GM23338 (cell line): ENCODE results near the gene DIAPH3. TPM values are rescaled to one million over a fixed set of nuclear protein-coding genes. Genes with fewer than 3 reads are reported as not detected.

Experiments
- ATAC-seq: fragments of 200-7000 bp; cut with Tn5 transposase; 3 replicates; pipeline ENCODE4 v1.9.1; 2020
- DNase-seq: peaks from one replicate; pipeline ENCODE4 v3.0.0-alpha.2; 2015; ENCODE audit warnings: low spot score
- H2AFZ ChIP-seq: fragments of 200-600 bp; sonication (generic); 2 replicates; pipeline ENCODE4 v1.8.0; 2016; ENCODE audit warnings: antibody characterized with exemption, mild to moderate bottlenecking, moderate library complexity
- H3F3A ChIP-seq: fragments of 200-600 bp; sonication (generic); replicated peaks from 2 replicates; pipeline ENCODE4 v1.8.0; 2017; ENCODE audit warnings: antibody characterized with exemption, mixed run types, low read depth
- H3K27ac ChIP-seq: fragments of 200-600 bp; sonication (generic); 2 replicates; pipeline ENCODE4 v1.6.1; 2016; ENCODE audit warnings: low read depth
- H3K27me3 ChIP-seq: fragments of 200-600 bp; sonication (generic); 2 replicates; pipeline ENCODE4 v1.8.0; 2016; ENCODE audit warnings: mild to moderate bottlenecking, mixed run types, moderate library complexity; ENCODE audit not compliant: insufficient read depth
- H3K36me3 ChIP-seq: fragments of 200-600 bp; sonication (generic); 2 replicates; pipeline ENCODE4 v1.8.0; 2016; ENCODE audit warnings: mild to moderate bottlenecking; ENCODE audit not compliant: insufficient read depth
- H3K4me1 ChIP-seq: fragments of 200-600 bp; sonication (generic); 2 replicates; pipeline ENCODE4 v1.8.0; 2016; ENCODE audit warnings: mild to moderate bottlenecking, moderate library complexity; ENCODE audit not compliant: insufficient read depth
- H3K4me2 ChIP-seq: fragments of 200-600 bp; sonication (generic); 2 replicates; pipeline ENCODE4 v1.7.1; 2017; ENCODE audit warnings: mixed run types
- H3K4me3 ChIP-seq: fragments of 200-600 bp; sonication (generic); 2 replicates; pipeline ENCODE4 v1.6.1; 2016; ENCODE audit warnings: mixed run types
- H3K79me2 ChIP-seq: fragments of 200-600 bp; sonication (generic); replicated peaks from 2 replicates; pipeline ENCODE4 v1.8.0; 2017; ENCODE audit warnings: mild to moderate bottlenecking; ENCODE audit not compliant: insufficient read depth
- H3K9me2 ChIP-seq: fragments of 200-600 bp; sonication (generic); 2 replicates; pipeline ENCODE4 v1.8.0; 2017; ENCODE audit not compliant: insufficient read depth
- H4K20me1 ChIP-seq: fragments of 200-600 bp; sonication (generic); replicated peaks from 2 replicates; pipeline ENCODE4 v1.8.0; 2017; ENCODE audit warnings: mild to moderate bottlenecking; ENCODE audit not compliant: insufficient read depth
- H3K27ac Mint-ChIP-seq: 2 replicates; pipeline ENCODE4 v1.8.0; 2020; ENCODE audit warnings: inconsistent platforms, mild to moderate bottlenecking, moderate library complexity, mixed read lengths
- H3K27me3 Mint-ChIP-seq: 3 replicates; pipeline ENCODE4 v1.8.0; 2022; ENCODE audit warnings: low read depth, mild to moderate bottlenecking, moderate library complexity, mixed read lengths, inconsistent platforms; ENCODE audit not compliant: insufficient read depth, poor library complexity
- H3K36me3 Mint-ChIP-seq: 3 replicates; pipeline ENCODE4 v1.8.0; 2021; ENCODE audit warnings: low read depth, mild to moderate bottlenecking, inconsistent platforms, moderate library complexity, mixed read lengths
- H3K4me1 Mint-ChIP-seq: 3 replicates; pipeline ENCODE4 v1.8.0; 2020; ENCODE audit warnings: mild to moderate bottlenecking, inconsistent platforms, mixed read lengths
- H3K4me3 Mint-ChIP-seq: 3 replicates; pipeline ENCODE4 v1.8.0; 2021; ENCODE audit warnings: moderate library complexity, mild to moderate bottlenecking, inconsistent platforms, mixed read lengths
- H3K9me3 Mint-ChIP-seq: 3 replicates; pipeline ENCODE4 v1.8.0; 2020; ENCODE audit warnings: moderate library complexity, mild to moderate bottlenecking, inconsistent platforms, mixed read lengths
- CREB1 ChIP-seq: fragments of 250-450 bp; sonication (Bioruptor Pico); IDR thresholded peaks from 2 replicates; pipeline ENCODE4 v1.5.0; 2020; ENCODE audit warnings: low read depth, mild to moderate bottlenecking, moderate library complexity
- EZH2 ChIP-seq: fragments of 200-600 bp; sonication (generic); IDR thresholded peaks from one replicate; pipeline ENCODE4 v1.8.0; 2017; ENCODE audit warnings: antibody characterized with exemption, mild to moderate bottlenecking, low read depth; ENCODE audit not compliant: unreplicated experiment
- EZH2phosphoT487 ChIP-seq: fragments of 200-600 bp; sonication (generic); IDR thresholded peaks from one replicate; pipeline ENCODE4 v1.8.1; 2018; ENCODE audit warnings: antibody characterized with exemption; ENCODE audit not compliant: unreplicated experiment
- JUNB ChIP-seq: IDR thresholded peaks from one replicate; pipeline ENCODE4 v1.6.1; 2016; ENCODE audit warnings: antibody characterized with exemption; ENCODE audit not compliant: unreplicated experiment
- NANOG ChIP-seq: IDR thresholded peaks from 2 replicates; pipeline ENCODE4 v1.6.1; 2016; ENCODE audit warnings: antibody characterized with exemption, borderline replicate concordance
- POLR2AphosphoS5 ChIP-seq: IDR thresholded peaks from 2 replicates; pipeline ENCODE4 v1.6.1; 2016; ENCODE audit warnings: antibody characterized with exemption, low read depth
- STAT1 ChIP-seq: IDR thresholded peaks from one replicate; pipeline ENCODE4 v1.6.1; 2016; ENCODE audit warnings: antibody characterized with exemption; ENCODE audit not compliant: unreplicated experiment
- ZNF114 ChIP-seq: fragments of 250-450 bp; sonication (Bioruptor Pico); IDR thresholded peaks from 2 replicates; pipeline ENCODE4 v1.5.0; 2020; ENCODE audit warnings: mild to moderate bottlenecking, moderate library complexity
- ZNF331 ChIP-seq: fragments of 250-450 bp; sonication (Bioruptor Pico); IDR thresholded peaks from 2 replicates; pipeline ENCODE4 v1.5.0; 2020; ENCODE audit warnings: low read depth, mild to moderate bottlenecking, moderate library complexity
- polyA plus RNA-seq: library from polyadenylated mRNA; unstranded; fragments of >200 nt; fragmentation: Nextera tagmentation; extraction: Ambion mirVana; gene quantifications from 2 replicates; pipeline ENCODE4 v1.2.1, GENCODE V29; 2016
- total RNA-seq: library from RNA; depleted of rRNA; stranded (reverse); fragments of >200 nt; shearing (Covaris generic); gene quantifications from 2 replicates; pipeline ENCODE4 v1.2.3, GENCODE V29; 2014
- TF ChIP-seq, protein P1 (sequence below): IDR thresholded peaks from 2 replicates; pipeline ENCODE4 v1.6.1; 2016; ENCODE audit warnings: antibody characterized with exemption
- TF ChIP-seq, protein P2 (sequence below), 2 experiments: fragments of 200-600 bp in 1 of 2; sonication (generic) in 1 of 2; conservative IDR thresholded peaks; 2 replicates each; pipeline versions ENCODE4 v1.5.1 to v1.6.1; 2016 to 2017; ENCODE audit warnings: antibody characterized with exemption in 2 of 2, low read depth in 2 of 2, mild to moderate bottlenecking in 2 of 2, moderate library complexity in 1 of 2
- TF ChIP-seq, protein P3 (sequence below): fragments of 250-450 bp; sonication (Bioruptor Pico); IDR thresholded peaks from 2 replicates; pipeline ENCODE4 v1.5.0; 2020; ENCODE audit warnings: mild to moderate bottlenecking, moderate library complexity
- TF ChIP-seq, protein P4 (sequence below): IDR thresholded peaks from one replicate; pipeline ENCODE4 v1.6.1; 2018; ENCODE audit warnings: antibody characterized with exemption; ENCODE audit not compliant: unreplicated experiment

DIAPH3 gene
- total and polyA plus RNA-seq, 2 experiments from 2014 or later = 23.4 to 30.2 TPM

DNA sequence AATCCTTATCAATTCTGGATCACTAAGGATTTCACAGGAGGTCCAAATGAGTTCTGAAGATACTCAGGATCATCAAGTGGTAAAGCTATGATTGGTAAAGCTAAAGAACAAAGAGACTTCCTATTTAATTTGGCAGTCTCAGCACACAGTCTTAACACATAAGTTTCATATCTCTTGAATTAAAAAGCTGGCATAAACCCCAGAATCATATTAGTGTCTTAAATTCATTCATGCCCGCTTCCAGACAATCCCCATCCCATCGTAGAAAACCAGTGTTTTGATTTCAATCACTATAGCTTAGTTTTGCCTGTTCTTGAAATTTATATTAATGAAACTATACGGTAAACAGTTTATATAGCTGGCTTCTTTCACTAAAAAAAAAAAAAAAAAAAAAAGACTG is 278.7 kb downstream of the DIAPH3 start:
- Histone ChIP-seq H3K79me2 (no peaks in the 10 kb centered on the region), H3K27ac (no peak overlapping the region), H3K36me3 (no peaks in the 10 kb centered on the region), H3K9me2 (no peaks in the 10 kb centered on the region), H3F3A (no peaks in the 10 kb centered on the region), H3K4me3 (no peak overlapping the region), H3K27me3 (no peaks in the 10 kb centered on the region), H3K4me1 (no peaks in the 10 kb centered on the region), H2AFZ (no peak overlapping the region), H4K20me1 (no peaks in the 10 kb centered on the region), H3K4me2 (no peak overlapping the region)
- Mint-ChIP-seq H3K4me1 (peaks cover 2% of the 10 kb centered on the region; the same call in 1 of the 3 replicates), H3K9me3 (no peaks in the 10 kb centered on the region), H3K27me3 (no peaks in the 10 kb centered on the region), H3K36me3 (no peaks in the 10 kb centered on the region), H3K27ac (no peak overlapping the region), H3K4me3 (no peak overlapping the region)
- ATAC-seq (no peak), DNase-seq (no peak)
- no peak for TF ChIP-seq ZNF114 (CRISPR knock-in tag)
- TF ChIP-seq EZH2phosphoT487 = no peak
- TF ChIP-seq POLR2AphosphoS5 = no peak
- TF ChIP-seq, protein P1, sequence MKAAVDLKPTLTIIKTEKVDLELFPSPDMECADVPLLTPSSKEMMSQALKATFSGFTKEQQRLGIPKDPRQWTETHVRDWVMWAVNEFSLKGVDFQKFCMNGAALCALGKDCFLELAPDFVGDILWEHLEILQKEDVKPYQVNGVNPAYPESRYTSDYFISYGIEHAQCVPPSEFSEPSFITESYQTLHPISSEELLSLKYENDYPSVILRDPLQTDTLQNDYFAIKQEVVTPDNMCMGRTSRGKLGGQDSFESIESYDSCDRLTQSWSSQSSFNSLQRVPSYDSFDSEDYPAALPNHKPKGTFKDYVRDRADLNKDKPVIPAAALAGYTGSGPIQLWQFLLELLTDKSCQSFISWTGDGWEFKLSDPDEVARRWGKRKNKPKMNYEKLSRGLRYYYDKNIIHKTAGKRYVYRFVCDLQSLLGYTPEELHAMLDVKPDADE = no peak
- TF ChIP-seq, protein P2, sequence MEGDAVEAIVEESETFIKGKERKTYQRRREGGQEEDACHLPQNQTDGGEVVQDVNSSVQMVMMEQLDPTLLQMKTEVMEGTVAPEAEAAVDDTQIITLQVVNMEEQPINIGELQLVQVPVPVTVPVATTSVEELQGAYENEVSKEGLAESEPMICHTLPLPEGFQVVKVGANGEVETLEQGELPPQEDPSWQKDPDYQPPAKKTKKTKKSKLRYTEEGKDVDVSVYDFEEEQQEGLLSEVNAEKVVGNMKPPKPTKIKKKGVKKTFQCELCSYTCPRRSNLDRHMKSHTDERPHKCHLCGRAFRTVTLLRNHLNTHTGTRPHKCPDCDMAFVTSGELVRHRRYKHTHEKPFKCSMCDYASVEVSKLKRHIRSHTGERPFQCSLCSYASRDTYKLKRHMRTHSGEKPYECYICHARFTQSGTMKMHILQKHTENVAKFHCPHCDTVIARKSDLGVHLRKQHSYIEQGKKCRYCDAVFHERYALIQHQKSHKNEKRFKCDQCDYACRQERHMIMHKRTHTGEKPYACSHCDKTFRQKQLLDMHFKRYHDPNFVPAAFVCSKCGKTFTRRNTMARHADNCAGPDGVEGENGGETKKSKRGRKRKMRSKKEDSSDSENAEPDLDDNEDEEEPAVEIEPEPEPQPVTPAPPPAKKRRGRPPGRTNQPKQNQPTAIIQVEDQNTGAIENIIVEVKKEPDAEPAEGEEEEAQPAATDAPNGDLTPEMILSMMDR (conservative IDR thresholded peaks at IDR 0.05; ENCODE audit: low read depth in 2 of 2) = no peak
- TF ChIP-seq ZNF331 (CRISPR knock-in tag) = no peak
- no peak for TF ChIP-seq STAT1
- TF ChIP-seq NANOG = no peak
- no peak for TF ChIP-seq JUNB
- TF ChIP-seq, protein P3, sequence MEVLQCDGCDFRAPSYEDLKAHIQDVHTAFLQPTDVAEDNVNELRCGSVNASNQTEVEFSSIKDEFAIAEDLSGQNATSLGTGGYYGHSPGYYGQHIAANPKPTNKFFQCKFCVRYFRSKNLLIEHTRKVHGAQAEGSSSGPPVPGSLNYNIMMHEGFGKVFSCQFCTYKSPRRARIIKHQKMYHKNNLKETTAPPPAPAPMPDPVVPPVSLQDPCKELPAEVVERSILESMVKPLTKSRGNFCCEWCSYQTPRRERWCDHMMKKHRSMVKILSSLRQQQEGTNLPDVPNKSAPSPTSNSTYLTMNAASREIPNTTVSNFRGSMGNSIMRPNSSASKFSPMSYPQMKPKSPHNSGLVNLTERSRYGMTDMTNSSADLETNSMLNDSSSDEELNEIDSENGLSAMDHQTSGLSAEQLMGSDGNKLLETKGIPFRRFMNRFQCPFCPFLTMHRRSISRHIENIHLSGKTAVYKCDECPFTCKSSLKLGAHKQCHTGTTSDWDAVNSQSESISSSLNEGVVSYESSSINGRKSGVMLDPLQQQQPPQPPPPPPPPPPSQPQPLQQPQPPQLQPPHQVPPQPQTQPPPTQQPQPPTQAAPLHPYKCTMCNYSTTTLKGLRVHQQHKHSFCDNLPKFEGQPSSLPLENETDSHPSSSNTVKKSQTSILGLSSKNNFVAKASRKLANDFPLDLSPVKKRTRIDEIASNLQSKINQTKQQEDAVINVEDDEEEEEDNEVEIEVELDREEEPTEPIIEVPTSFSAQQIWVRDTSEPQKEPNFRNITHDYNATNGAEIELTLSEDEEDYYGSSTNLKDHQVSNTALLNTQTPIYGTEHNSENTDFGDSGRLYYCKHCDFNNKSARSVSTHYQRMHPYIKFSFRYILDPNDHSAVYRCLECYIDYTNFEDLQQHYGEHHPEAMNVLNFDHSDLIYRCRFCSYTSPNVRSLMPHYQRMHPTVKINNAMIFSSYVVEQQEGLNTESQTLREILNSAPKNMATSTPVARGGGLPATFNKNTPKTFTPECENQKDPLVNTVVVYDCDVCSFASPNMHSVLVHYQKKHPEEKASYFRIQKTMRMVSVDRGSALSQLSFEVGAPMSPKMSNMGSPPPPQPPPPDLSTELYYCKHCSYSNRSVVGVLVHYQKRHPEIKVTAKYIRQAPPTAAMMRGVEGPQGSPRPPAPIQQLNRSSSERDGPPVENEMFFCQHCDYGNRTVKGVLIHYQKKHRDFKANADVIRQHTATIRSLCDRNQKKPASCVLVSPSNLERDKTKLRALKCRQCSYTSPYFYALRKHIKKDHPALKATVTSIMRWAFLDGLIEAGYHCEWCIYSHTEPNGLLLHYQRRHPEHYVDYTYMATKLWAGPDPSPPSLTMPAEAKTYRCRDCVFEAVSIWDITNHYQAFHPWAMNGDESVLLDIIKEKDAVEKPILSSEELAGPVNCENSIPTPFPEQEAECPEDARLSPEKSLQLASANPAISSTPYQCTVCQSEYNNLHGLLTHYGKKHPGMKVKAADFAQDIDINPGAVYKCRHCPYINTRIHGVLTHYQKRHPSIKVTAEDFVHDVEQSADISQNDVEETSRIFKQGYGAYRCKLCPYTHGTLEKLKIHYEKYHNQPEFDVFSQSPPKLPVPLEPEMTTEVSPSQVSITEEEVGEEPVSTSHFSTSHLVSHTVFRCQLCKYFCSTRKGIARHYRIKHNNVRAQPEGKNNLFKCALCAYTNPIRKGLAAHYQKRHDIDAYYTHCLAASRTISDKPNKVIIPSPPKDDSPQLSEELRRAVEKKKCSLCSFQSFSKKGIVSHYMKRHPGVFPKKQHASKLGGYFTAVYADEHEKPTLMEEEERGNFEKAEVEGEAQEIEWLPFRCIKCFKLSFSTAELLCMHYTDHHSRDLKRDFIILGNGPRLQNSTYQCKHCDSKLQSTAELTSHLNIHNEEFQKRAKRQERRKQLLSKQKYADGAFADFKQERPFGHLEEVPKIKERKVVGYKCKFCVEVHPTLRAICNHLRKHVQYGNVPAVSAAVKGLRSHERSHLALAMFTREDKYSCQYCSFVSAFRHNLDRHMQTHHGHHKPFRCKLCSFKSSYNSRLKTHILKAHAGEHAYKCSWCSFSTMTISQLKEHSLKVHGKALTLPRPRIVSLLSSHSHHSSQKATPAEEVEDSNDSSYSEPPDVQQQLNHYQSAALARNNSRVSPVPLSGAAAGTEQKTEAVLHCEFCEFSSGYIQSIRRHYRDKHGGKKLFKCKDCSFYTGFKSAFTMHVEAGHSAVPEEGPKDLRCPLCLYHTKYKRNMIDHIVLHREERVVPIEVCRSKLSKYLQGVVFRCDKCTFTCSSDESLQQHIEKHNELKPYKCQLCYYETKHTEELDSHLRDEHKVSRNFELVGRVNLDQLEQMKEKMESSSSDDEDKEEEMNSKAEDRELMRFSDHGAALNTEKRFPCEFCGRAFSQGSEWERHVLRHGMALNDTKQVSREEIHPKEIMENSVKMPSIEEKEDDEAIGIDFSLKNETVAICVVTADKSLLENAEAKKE (CRISPR knock-in tag) = no peak
- TF ChIP-seq CREB1 (CRISPR knock-in tag) = no peak
- TF ChIP-seq, protein P4, sequence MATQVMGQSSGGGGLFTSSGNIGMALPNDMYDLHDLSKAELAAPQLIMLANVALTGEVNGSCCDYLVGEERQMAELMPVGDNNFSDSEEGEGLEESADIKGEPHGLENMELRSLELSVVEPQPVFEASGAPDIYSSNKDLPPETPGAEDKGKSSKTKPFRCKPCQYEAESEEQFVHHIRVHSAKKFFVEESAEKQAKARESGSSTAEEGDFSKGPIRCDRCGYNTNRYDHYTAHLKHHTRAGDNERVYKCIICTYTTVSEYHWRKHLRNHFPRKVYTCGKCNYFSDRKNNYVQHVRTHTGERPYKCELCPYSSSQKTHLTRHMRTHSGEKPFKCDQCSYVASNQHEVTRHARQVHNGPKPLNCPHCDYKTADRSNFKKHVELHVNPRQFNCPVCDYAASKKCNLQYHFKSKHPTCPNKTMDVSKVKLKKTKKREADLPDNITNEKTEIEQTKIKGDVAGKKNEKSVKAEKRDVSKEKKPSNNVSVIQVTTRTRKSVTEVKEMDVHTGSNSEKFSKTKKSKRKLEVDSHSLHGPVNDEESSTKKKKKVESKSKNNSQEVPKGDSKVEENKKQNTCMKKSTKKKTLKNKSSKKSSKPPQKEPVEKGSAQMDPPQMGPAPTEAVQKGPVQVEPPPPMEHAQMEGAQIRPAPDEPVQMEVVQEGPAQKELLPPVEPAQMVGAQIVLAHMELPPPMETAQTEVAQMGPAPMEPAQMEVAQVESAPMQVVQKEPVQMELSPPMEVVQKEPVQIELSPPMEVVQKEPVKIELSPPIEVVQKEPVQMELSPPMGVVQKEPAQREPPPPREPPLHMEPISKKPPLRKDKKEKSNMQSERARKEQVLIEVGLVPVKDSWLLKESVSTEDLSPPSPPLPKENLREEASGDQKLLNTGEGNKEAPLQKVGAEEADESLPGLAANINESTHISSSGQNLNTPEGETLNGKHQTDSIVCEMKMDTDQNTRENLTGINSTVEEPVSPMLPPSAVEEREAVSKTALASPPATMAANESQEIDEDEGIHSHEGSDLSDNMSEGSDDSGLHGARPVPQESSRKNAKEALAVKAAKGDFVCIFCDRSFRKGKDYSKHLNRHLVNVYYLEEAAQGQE = no peak
- no peak for TF ChIP-seq EZH2
